Activated CD8-positive, alpha-beta T cell treated with anti-CD3 and anti-CD28 coated beads for 36 hours (primary cell): Measurements from ENCODE around the gene SRSF7. TPM values are rescaled to one million over a fixed set of nuclear protein-coding genes. Genes with fewer than 3 reads are reported as not detected.
"Not testable (repeated sequence)": the region's sequence is repeated elsewhere in the genome, so short reads cannot be mapped to it uniquely, and the experiment has no call there.

Experiments used
- ATAC-seq: fragments of 200-7000 bp; cut with Tn5 transposase; one replicate; pipeline ENCODE4 v1.10.0; 2021; ENCODE audit warnings: mild to moderate bottlenecking, moderate library complexity
- CTCF ChIA-PET: fragments of 350-600 bp; sonication (Branson Sonifier 250); formaldehyde crosslinking; loops from one replicate; lab custom pipeline; 2021; ENCODE audit warnings: antibody characterized with exemption; lab: Charles Lee
- POLR2A ChIA-PET: fragments of 350-600 bp; sonication (Branson Sonifier 250); formaldehyde crosslinking; loops from one replicate; lab custom pipeline; 2021; ENCODE audit warnings: antibody characterized with exemption; lab: Charles Lee
- DNase-seq: peaks from one replicate; pipeline ENCODE4 v3.0.0-alpha.2; 2020
- H3K27ac Mint-ChIP-seq: one replicate; pipeline ENCODE4 v1.8.0; 2021; ENCODE audit warnings: mild to moderate bottlenecking, mixed read lengths
- H3K27me3 Mint-ChIP-seq: one replicate; pipeline ENCODE4 v1.8.0; 2021; ENCODE audit warnings: mixed read lengths
- H3K36me3 Mint-ChIP-seq: one replicate; pipeline ENCODE4 v1.8.0; 2021; ENCODE audit warnings: low read depth, mixed read lengths
- H3K4me1 Mint-ChIP-seq: one replicate; pipeline ENCODE4 v1.8.0; 2021; ENCODE audit warnings: low read depth, mixed read lengths
- H3K4me3 Mint-ChIP-seq: one replicate; pipeline ENCODE4 v1.8.0; 2021; ENCODE audit warnings: mild to moderate bottlenecking, moderate library complexity, mixed read lengths
- H3K9me3 Mint-ChIP-seq: one replicate; pipeline ENCODE4 v1.8.0; 2021; ENCODE audit warnings: mixed read lengths
- CTCF ChIP-seq: fragments of 200-600 bp; IDR thresholded peaks from one replicate; pipeline ENCODE4 v1.8.0; 2022; ENCODE audit warnings: antibody characterized with exemption, mild to moderate bottlenecking
- intact Hi-C: fragments of 100-400 bp; cut with micrococcal nuclease; formaldehyde crosslinking; loops from one replicate; pipeline ENCODE4 v1.10.0; 2022
- total RNA-seq, 2 experiments: library from RNA; stranded (reverse); gene quantifications; one replicate each; pipeline ENCODE4 v1.2.3, GENCODE V29; 2021

The SRSF7 gene
- total RNA-seq, 2 experiments from 2014 or later = 320 to 333 TPM

GRCh38 chr2:38793511-38793910 lies 42.4 kb upstream of the SRSF7 start:
- no peak for ATAC-seq
- no peaks in the 10 kb centered on the region for H3K9me3 Mint-ChIP-seq
- no peaks in the 10 kb centered on the region for H3K4me1 Mint-ChIP-seq
- H3K27me3 Mint-ChIP-seq = no peaks in the 10 kb centered on the region
- no peak for DNase-seq
- intact Hi-C loops = no loop called here
- no peak overlapping the region for H3K27ac Mint-ChIP-seq
- H3K4me3 Mint-ChIP-seq = no peak overlapping the region
- CTCF ChIA-PET = no interaction called here
- TF ChIP-seq CTCF = no peak
- no peaks in the 10 kb centered on the region for H3K36me3 Mint-ChIP-seq
- POLR2A ChIA-PET = interaction anchor here (0.8 to 1.7 kb wide), 3 partner anchors 15 to 193 kb away, joined by 3 to 8 read pairs (median 3); partner anchors contain the start of genes GEMIN6 and SRSF7

DNA sequence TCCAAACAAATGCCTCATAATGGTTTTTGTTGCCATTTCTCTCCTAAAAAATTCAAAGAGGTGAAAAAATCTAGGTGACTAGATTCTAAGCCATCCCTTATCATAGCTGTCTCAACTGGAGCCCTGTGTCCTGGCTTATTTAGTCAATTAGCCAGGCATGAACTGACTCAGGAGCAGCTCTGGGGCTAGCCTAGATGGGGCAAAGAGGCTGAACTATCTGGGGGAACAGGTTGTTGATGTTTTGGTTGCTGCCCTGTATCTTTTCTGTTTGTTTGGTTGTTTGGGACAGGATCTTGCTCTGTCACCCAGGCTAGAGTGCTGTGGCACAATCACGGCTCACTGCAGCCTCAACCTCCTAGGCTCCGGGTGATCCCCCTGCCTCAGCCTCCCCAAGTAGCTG lies 41.6 kb upstream of the SRSF7 start:
- Mint-ChIP-seq H3K36me3 (no peaks in the 10 kb centered on the region), H3K27ac (no peak overlapping the region), H3K4me1 (no peaks in the 10 kb centered on the region), H3K9me3 (no peaks in the 10 kb centered on the region), H3K27me3 (no peaks in the 10 kb centered on the region), H3K4me3 (no peak overlapping the region)
- POLR2A ChIA-PET = interaction anchor here (0.8 to 1.7 kb wide), 3 partner anchors 14 to 194 kb away, joined by 3 to 8 read pairs (median 3); partner anchors contain the start of genes GEMIN6 and SRSF7
- DNase-seq (no peak), ATAC-seq (no peak)
- TF ChIP-seq CTCF = no peak
- intact Hi-C loops = no loop called here
- CTCF ChIA-PET = no interaction called here

- intact Hi-C loops, DNase-seq, H3K36me3 Mint-ChIP-seq, H3K4me3 Mint-ChIP-seq, H3K27ac Mint-ChIP-seq, H3K27me3 Mint-ChIP-seq, CTCF ChIA-PET, H3K9me3 Mint-ChIP-seq, ATAC-seq, H3K4me1 Mint-ChIP-seq: not testable (repeated sequence)
- POLR2A ChIA-PET = interaction anchor here (0.9 to 1.7 kb wide), 2 partner anchors 14 to 41 kb away, joined by 3 to 8 read pairs; partner anchors contain the start of genes GEMIN6 and SRSF7
These were observed 41.2 kb upstream of the SRSF7 start for GRCh38 chr2:38792321-38792720.

GRCh38 chr2:38791744-38792143 lies 40.6 kb upstream of the SRSF7 start:
- DNase-seq (no peak), ATAC-seq (no peak)
- intact Hi-C loops = no loop called here
- POLR2A ChIA-PET = interaction anchor here (0.7 kb wide), 1 partner anchor 46 kb away, joined by 3 read pairs; no protein-coding TSS in a partner anchor
- Mint-ChIP-seq H3K27ac (no peak overlapping the region), H3K4me1 (no peaks in the 10 kb centered on the region), H3K9me3 (no peaks in the 10 kb centered on the region), H3K4me3 (no peak overlapping the region), H3K27me3 (no peaks in the 10 kb centered on the region), H3K36me3 (no peaks in the 10 kb centered on the region)
- CTCF ChIA-PET = no interaction called here
- no peak for TF ChIP-seq CTCF

DNA sequence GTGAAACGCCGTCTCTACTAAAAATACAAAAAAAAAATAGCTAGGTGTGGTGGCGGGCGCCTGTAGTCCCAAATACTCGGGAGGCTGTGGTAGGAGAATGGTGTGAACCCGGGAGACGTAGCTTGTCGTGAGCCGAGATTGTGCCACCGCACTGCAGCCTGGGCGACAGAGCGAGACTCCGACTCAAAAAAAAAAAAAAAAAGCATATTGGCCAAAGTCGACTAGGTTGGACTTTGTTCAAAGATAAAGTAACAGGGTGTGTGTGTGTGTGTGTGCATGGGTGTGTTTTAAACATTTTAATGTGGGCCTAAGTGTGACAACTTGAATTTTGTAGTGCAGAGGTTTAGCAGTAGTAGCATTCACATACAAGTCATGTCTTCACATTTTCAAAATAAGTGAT lies 38.5 kb upstream of the SRSF7 start:
- no peak overlapping the region for H3K27ac Mint-ChIP-seq
- DNase-seq = no peak
- no peak for TF ChIP-seq CTCF
- no peaks in the 10 kb centered on the region for H3K4me1 Mint-ChIP-seq
- no peak for ATAC-seq
- no peak overlapping the region for H3K4me3 Mint-ChIP-seq
- intact Hi-C loops = no loop called here
- no peaks in the 10 kb centered on the region for H3K27me3 Mint-ChIP-seq
- H3K9me3 Mint-ChIP-seq = no peaks in the 10 kb centered on the region
- CTCF ChIA-PET = no interaction called here
- POLR2A ChIA-PET = no interaction called here
- H3K36me3 Mint-ChIP-seq = no peaks in the 10 kb centered on the region

DNA sequence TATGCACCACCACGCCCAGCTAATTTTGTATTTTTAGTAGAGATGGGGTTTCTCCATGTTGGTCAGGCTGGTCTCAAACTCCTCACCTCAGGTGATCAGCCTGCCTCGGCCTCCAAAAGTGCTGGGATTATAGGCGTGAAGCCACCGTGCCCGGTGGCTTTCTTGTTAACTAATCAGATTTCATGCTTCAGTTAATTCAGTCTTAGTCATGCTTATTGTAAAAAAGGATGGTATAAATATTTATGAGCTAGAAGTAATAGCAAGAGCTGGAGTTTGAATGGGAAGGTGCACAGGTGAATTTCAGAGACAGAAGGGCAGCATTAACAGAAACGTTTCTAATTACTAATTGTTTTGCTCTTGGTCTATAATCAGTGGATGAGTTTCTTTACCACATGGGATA lies 37.1 kb upstream of the SRSF7 start:
- Mint-ChIP-seq H3K27ac (no peak overlapping the region), H3K27me3 (no peaks in the 10 kb centered on the region), H3K9me3 (no peaks in the 10 kb centered on the region), H3K4me1 (no peaks in the 10 kb centered on the region), H3K4me3 (no peak overlapping the region), H3K36me3 (no peaks in the 10 kb centered on the region)
- CTCF ChIA-PET = no interaction called here
- intact Hi-C loops = no loop called here
- no peak for TF ChIP-seq CTCF
- POLR2A ChIA-PET = no interaction called here
- ATAC-seq (no peak), DNase-seq (no peak)
